Activated gamma-delta T cell treated with anti-CD3 and anti-CD28 coated beads, Interleukin-2, amount 50 U/mL, for 16 hours (primary cell): Measurements from ENCODE around the gene PTPRK.
"Not testable (repeated sequence)": the region's sequence is repeated elsewhere in the genome, so short reads cannot be mapped to it uniquely, and the experiment has no call there.

ENCODE experiments used
- DNase-seq: peaks from one replicate; pipeline ENCODE4 v3.0.0-alpha.2; 2020; ENCODE audit warnings: low read depth

The PTPRK gene

GRCh38 chr6:128491100-128491581, 29.3 kb downstream of the PTPRK start:
- no peak for DNase-seq

GRCh38 chr6:128487746-128488145, 32.7 kb downstream of the PTPRK start:
- no peak for DNase-seq

- no peak for DNase-seq
Measured at GRCh38 chr6:128487055-128487454, 33.3 kb downstream of the PTPRK start.

DNA sequence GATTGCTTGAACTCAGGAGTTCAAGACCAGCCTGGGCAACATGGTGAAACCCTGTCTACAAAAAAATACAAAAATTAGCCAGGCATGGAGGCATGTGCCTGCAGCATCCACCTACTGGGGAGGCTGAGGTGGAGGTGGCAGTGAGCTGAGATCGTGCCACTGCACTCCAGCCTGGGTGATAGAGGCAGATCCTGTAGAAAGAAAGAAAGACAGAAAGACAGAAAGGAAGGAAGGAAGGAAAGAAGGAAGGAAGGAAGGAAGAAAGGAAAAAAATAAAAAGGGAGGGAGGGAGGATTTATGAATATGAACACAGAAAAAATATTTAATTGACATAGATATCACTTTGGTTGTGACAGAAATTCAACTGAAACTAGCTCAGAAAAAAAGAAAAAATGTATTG, 33.8 kb downstream of the PTPRK start:
- DNase-seq, result not testable (repeated sequence)

- no peak for DNase-seq
Measured at GRCh38 chr6:128483472-128484135, 36.8 kb downstream of the PTPRK start.

DNA sequence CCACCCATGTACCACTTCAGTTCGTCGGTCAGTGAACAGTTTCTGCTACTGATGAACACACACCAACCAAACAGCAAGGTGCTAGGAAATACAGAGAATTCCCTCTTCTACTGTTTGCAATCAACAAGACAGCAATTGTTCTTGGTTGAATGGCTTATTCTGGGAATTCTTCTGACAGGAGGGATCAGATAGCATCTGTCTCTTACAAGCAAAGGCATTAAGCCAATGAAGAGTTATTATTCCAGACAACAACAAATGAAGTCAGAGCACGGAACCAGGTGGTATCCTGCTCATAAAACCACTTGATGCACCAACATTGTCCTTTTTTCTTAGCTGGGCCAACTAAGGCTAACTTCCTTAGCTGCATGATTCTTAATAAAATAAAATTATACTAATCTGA, 37.8 kb downstream of the PTPRK start:
- DNase-seq, result no peak

GRCh38 chr6:128479991-128480390, 40.4 kb downstream of the PTPRK start:
- DNase-seq, result no peak

DNA sequence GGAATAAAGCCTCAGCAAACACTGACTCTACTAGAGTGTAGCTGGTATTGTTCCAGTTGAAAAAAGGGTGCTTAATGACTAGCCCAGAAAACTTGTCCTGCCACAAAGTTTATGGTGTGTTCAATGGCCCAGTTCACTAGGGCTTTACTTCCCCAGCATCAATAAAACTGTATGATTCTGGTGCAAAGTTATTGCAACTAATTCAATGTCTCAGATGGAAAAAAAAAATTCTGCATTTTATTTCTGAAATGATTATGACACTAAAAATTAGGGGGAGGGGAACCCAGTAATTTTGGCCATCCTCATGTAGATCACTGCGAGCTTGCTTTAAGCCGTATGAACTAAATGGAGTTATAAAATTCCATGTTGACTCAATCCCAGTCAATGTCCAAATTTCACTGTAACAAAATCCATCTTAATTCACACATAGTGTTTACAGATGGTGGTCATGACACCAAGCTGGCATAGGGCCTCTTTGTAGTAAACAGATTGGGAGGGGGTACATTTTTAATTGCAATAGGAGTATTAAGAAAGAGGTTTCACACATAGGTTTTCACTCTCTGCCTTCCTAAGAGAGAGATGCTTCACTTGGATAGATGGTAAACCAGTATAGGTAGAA, 41.2 kb downstream of the PTPRK start:
- no peak for DNase-seq

DNA sequence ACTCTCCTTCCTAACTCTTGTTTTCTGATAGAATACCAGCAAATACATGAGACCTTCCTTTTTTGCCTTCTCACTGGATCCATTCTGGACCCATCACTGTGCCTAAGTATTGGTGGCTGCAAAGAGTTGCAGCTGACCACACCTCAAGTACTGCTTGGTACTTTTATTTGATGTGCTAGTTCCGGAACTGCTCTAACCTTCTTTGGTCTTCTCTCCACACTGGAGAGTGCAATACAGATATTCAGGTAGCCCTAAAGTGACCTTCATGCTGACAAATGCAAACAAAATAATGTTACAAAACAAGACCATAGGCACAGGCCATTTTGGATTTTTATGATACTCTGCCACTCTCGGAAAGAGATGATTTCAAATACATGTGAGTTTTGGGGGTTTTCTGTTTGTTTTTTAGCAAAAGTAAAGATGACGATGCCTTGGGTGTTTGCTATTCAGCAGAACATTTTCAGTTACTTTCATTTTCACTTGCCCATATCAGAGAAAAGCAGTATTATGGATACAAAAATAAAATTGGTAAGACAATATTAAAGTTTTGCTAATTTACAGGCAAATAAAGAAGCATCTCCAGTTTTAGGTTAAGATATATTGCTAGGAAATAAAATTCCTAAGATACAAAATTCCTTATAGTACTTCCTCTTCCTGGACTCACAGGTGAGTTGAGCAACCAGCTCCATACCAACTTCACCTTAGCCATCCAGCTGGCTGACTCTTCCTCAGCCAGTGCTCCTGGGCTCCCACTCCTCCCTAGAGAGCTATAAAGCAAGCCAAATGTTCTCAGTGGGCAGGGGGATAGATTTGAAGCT, 42.0 kb downstream of the PTPRK start:
- no peak for DNase-seq

GRCh38 chr6:128474933-128475332, 45.5 kb downstream of the PTPRK start:
- no peak for DNase-seq

DNA sequence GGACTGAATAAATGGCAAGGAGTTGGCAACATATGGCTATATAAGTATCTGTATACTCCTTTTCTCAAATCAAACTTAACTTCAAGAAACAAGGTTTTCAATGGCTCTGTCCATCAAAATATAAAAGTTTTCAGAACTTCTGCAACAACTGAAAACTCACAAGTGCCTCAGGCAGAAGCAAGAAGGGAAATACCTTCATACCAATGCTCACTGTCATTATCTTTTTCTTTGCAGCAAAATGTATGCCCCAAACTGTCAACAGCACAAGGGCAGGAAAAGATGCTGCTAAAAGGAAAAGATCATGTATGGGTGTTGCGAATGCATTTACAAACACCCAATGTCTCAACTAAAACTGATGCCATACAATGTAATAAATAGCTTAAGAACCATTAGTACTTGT, 45.9 kb downstream of the PTPRK start:
- no peak for DNase-seq

DNA sequence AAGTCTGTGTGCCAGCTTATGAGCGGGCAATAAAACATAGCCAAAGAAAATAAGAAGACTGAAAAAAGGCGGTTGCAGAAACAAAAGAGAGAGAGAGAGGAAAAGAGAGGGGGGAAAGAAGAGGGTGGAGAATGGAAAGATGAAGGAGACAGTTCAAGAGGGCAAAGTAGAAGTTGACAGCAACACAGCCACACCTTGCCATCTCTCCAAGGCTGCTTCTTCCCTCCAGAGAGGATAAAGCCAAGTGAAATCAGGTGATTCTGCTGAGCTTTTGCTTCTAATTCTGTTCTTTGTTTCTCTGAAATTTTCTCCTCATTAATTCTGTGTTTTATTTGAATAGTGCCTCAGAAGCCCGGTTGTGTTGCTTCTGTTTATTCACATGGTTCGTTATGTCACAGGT, 48.5 kb downstream of the PTPRK start:
- no peak for DNase-seq

DNA sequence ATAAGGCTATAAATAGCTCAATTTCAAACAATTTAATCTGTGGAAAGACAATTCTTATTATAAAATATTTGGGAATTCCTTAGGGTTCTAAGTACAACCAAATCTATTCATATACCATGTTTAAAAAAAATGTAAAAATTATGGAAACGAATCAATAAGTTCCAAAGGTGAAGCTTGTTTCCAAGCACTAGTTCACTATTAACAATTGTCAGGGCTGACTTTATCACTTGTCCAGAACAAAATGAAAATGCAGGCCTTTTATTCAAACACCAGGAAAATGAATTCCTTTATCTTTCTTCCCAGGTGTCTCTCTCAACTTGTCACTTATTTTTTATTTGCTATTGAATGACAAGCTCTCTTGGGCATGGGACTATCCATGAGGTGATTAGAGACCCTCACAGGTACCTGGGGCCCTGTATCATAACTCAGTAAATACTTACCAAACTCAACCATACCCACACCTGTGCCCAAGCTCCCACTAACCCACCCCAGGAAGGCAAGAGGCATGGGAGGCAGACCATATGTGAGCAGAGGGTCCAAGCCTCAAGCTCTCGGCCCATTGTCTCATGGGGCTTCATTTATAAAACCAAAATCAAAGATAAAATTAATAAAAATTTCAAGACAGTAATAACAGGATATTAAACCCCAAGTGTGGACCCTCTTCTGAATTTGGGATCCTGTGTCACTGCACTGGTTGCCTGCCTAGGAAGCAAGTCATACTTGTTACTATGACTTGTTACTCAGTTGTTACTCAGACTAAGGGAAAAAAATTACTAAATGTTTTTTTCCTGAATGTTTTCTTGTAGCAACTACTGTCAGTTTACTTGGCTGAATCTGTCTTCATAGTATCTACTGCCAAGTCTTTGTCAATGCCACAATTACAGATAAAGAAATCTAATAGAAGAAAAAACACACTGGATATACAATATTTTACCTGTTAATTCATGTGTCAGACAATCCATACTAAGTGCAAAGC, 54.7 kb downstream of the PTPRK start:
- no peak for DNase-seq

DNA sequence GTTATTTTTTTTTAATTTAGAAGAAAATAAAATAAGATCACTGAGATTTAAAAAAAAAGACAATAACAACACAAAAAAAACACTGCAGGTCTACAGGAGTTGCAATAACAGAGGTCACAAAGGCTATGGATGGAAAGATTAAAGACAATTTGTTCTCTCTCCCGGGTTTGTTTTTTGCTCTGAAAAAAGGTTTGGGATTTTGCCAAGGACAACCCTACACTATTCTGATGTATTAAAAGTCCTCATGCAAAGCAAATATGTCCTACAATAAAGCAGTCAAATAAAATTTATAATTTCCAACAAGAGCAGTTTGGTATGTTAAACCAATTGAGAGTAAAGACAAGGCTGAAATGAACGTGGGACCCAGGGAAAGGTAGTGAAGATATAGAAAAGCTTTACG, 55.6 kb downstream of the PTPRK start:
- DNase-seq, result no peak

- DNase-seq, result no peak
Measured at GRCh38 chr6:128463942-128464341, 56.5 kb downstream of the PTPRK start.

- no peak for DNase-seq
Measured at GRCh38 chr6:128461501-128461900, 58.9 kb downstream of the PTPRK start.

- DNase-seq, result no peak
Measured at GRCh38 chr6:128456510-128457230, 63.7 kb downstream of the PTPRK start.

DNA sequence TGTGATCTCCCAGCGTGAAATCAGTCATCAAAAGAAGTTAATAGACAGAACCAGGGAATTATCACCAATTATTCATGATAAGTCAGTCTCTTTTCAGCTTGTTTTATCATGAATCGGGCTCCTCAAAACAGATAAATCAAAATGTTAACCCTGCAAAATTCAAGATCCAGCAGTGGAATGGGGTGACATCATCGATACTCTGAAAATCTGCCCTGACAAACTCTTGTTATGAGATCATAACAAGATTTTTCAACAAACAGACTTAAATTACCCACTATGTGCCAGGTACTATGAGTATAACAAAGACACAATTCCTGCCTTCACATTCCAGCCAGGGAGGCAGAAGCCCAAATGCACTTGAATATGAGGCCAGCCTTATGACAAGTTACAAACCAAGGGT, 64.4 kb downstream of the PTPRK start:
- DNase-seq, result no peak

GRCh38 chr6:128452713-128453112, 67.7 kb downstream of the PTPRK start:
- no peak for DNase-seq

DNA sequence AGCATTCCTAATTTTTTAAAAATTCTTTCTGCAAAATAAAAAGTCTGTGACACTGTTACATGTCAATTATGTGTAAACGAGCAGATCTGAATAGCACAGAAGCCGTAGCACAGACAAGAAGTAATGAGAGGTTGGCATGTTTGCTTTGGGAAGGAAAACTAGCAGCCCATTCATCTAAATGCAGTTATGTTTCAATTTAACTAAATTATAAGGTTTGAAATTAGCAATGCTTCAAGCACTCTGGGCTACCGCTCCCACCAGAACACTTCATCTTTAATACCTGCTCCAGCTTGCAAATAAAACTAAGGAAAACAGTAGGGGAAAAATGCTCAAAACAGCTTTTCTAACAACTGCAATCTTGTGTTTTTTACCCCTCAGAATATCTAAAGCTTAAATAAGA, 73.9 kb downstream of the PTPRK start:
- no peak for DNase-seq

GRCh38 chr6:128443553-128443952, 76.8 kb downstream of the PTPRK start:
- DNase-seq, result no peak
